ENCODE results near the gene BABAM2. TPM values are rescaled to one million over a fixed set of nuclear protein-coding genes. Genes with fewer than 3 reads are reported as not detected.
A peak's percentile ranks its signal among the peaks of the same experiment; 100 is the strongest.

BABAM2 gene
- polyA plus RNA-seq, 3 donors = 33.2 to 52.8 (median 49.3) TPM

- WGBS (ENCODE audit: insufficient coverage) = 100% methylated on average over 2 of the region's 6 CpGs
- Histone ChIP-seq H2AFZ (ENCODE audit: insufficient read depth, low read depth, low read length, poor library complexity, severe bottlenecking) (no peak overlapping the region), H3K9ac (ENCODE audit: insufficient read depth, low read length, poor library complexity, severe bottlenecking) (no peak overlapping the region), H4K20me1 (ENCODE audit: insufficient read depth, low read length) (no peaks in the 10 kb centered on the region), H3K79me2 (ENCODE audit: insufficient read depth, low read length) (no peaks in the 10 kb centered on the region), H3K4me1 (ENCODE audit: control insufficient read depth in 1 of 2, insufficient read depth in 2 of 2, low read length in 2 of 2) (peaks cover 17 to 30% of the 10 kb centered on the region in 2 donors), H3K36me3 (replicated peaks in 1 of 2; ENCODE audit: control insufficient read depth in 1 of 2, insufficient read depth in 2 of 2, low read length in 2 of 2) (peaks cover 0 to 17% of the 10 kb centered on the region in 2 donors), H3K4me2 (replicated peaks; ENCODE audit: extremely low read depth, low read length, poor library complexity, severe bottlenecking) (no peak overlapping the region), H3K4me3 (replicated peaks in 1 of 3; ENCODE audit: low read depth in 2 of 3, low read length in 3 of 3) (no peak overlapping the region), H3K27ac (ENCODE audit: low read depth in 1 of 2, low read length in 2 of 2) (no peak overlapping the region), H3K9me3 (replicated peaks in 1 of 2; ENCODE audit: control insufficient read depth in 1 of 2, insufficient read depth in 1 of 2, low read length in 2 of 2) (no peaks in the 10 kb centered on the region), H3K27me3 (ENCODE audit: control insufficient read depth in 2 of 2, insufficient read depth in 2 of 2, low read length in 2 of 2) (no peaks in the 10 kb centered on the region)
- Mint-ChIP-seq H3K4me1 (peaks cover 36% of the 10 kb centered on the region), H3K36me3 (peaks cover 18 to 21% of the 10 kb centered on the region in 2 donors), H3K27ac (no peak overlapping the region), H3K9me3 (no peaks in the 10 kb centered on the region), H3K27me3 (ENCODE audit: low read depth in 3 of 3) (peaks cover 0 to 3% (median 2%) of the 10 kb centered on the region in 3 donors), H3K4me3 (no peak overlapping the region)
- TF ChIP-seq CTCF (IDR thresholded peaks at IDR 0.05) = no peak
- intact Hi-C loops (cut with micrococcal nuclease) = no loop called here
- DNase-seq = peak in 1 of 3 donors; percentile 1
Measured at GRCh38 chr2:28322981-28323396, 432.5 kb downstream of the BABAM2 start.

GRCh38 chr2:28325173-28325566, 434.6 kb downstream of the BABAM2 start:
- intact Hi-C loops (cut with micrococcal nuclease) = no loop called here
- Histone ChIP-seq H3K36me3 (replicated peaks in 1 of 2; ENCODE audit: control insufficient read depth in 1 of 2, insufficient read depth in 2 of 2, low read length in 2 of 2) (peaks cover 0 to 13% of the 10 kb centered on the region in 2 donors), H3K4me3 (replicated peaks in 1 of 3; ENCODE audit: low read depth in 2 of 3, low read length in 3 of 3) (no peak overlapping the region), H3K4me1 (ENCODE audit: control insufficient read depth in 1 of 2, insufficient read depth in 2 of 2, low read length in 2 of 2) (peaks cover 17 to 30% of the 10 kb centered on the region in 2 donors), H3K9ac (ENCODE audit: insufficient read depth, low read length, poor library complexity, severe bottlenecking) (no peak overlapping the region), H3K9me3 (replicated peaks in 1 of 2; ENCODE audit: control insufficient read depth in 1 of 2, insufficient read depth in 1 of 2, low read length in 2 of 2) (no peaks in the 10 kb centered on the region), H3K27ac (ENCODE audit: low read depth in 1 of 2, low read length in 2 of 2) (no peak overlapping the region), H3K4me2 (replicated peaks; ENCODE audit: extremely low read depth, low read length, poor library complexity, severe bottlenecking) (no peak overlapping the region), H3K79me2 (ENCODE audit: insufficient read depth, low read length) (no peaks in the 10 kb centered on the region), H2AFZ (ENCODE audit: insufficient read depth, low read depth, low read length, poor library complexity, severe bottlenecking) (no peak overlapping the region), H4K20me1 (ENCODE audit: insufficient read depth, low read length) (no peaks in the 10 kb centered on the region), H3K27me3 (ENCODE audit: control insufficient read depth in 2 of 2, insufficient read depth in 2 of 2, low read length in 2 of 2) (no peaks in the 10 kb centered on the region)
- WGBS (ENCODE audit: insufficient coverage) = 42% methylated on average over 3 of the region's 5 CpGs
- peaks cover 23 to 41% of the 10 kb centered on the region in 2 donors for H3K36me3 Mint-ChIP-seq
- H3K4me1 Mint-ChIP-seq = peaks cover 36% of the 10 kb centered on the region
- DNase-seq = peak in 1 of 3 donors; percentile 27
- H3K9me3 Mint-ChIP-seq = no peaks in the 10 kb centered on the region
- TF ChIP-seq CTCF (IDR thresholded peaks at IDR 0.05) = no peak
- peaks cover 0 to 3% (median 0%) of the 10 kb centered on the region in 3 donors for H3K27me3 Mint-ChIP-seq (ENCODE audit: low read depth in 3 of 3)
- H3K4me3 Mint-ChIP-seq = peak overlapping the region in 1 of 2 donors; percentile 2
- peak overlapping the region in 3 of 7 donors; percentile 3 to 65 (median 44) for H3K27ac Mint-ChIP-seq
